Activated gamma-delta T cell treated with anti-CD3 and anti-CD28 coated beads, Interleukin-2, amount 50 U/mL, for 16 hours (primary cell): ENCODE results near the gene FNBP1L.

ENCODE experiments used
- DNase-seq: peaks from one replicate; pipeline ENCODE4 v3.0.0-alpha.2; 2020; ENCODE audit warnings: low read depth

Gene FNBP1L

GRCh38 chr1:93592551-93592949 is 144.6 kb downstream of the FNBP1L start:
- DNase-seq, result no peak

GRCh38 chr1:93593854-93594602 is 146.1 kb downstream of the FNBP1L start:
- no peak for DNase-seq

- DNase-seq, result no peak
These were observed 146.6 kb downstream of the FNBP1L start for GRCh38 chr1:93594603-93594880.

- no peak for DNase-seq
These were observed 147.3 kb downstream of the FNBP1L start for GRCh38 chr1:93595266-93595665.

GRCh38 chr1:93595743-93596142 is 147.8 kb downstream of the FNBP1L start:
- no peak for DNase-seq

GRCh38 chr1:93596329-93597089 is 148.6 kb downstream of the FNBP1L start:
- no peak for DNase-seq

GRCh38 chr1:93597709-93598108 is 149.8 kb downstream of the FNBP1L start:
- DNase-seq, result no peak

- DNase-seq, result no peak
These were observed 150.5 kb downstream of the FNBP1L start for GRCh38 chr1:93598396-93598795.

- no peak for DNase-seq
These were observed 151.0 kb downstream of the FNBP1L start for GRCh38 chr1:93598861-93599439.

- DNase-seq, result no peak
These were observed 151.6 kb downstream of the FNBP1L start for GRCh38 chr1:93599479-93599878.

GRCh38 chr1:93600663-93601062 is 152.7 kb downstream of the FNBP1L start:
- DNase-seq, result no peak

GRCh38 chr1:93601686-93602085 is 153.8 kb downstream of the FNBP1L start:
- no peak for DNase-seq

- DNase-seq, result no peak
These were observed 154.2 kb downstream of the FNBP1L start for GRCh38 chr1:93602101-93602500.

- no peak for DNase-seq
These were observed 155.2 kb downstream of the FNBP1L start for GRCh38 chr1:93603106-93603505.

- no peak for DNase-seq
These were observed 155.7 kb downstream of the FNBP1L start for GRCh38 chr1:93603601-93604000.
